IgD-negative memory B cell (primary cell): ENCODE measurements around the gene SOX6. TPM values are rescaled to one million over a fixed set of nuclear protein-coding genes. Genes with fewer than 3 reads are reported as not detected.
A peak's percentile ranks its signal among the peaks of the same experiment; 100 is the strongest.
"Not testable (repeated sequence)": the region's sequence is repeated elsewhere in the genome, so short reads cannot be mapped to it uniquely, and the experiment has no call there.

Source experiments
- H3K27ac Mint-ChIP-seq, 3 donors: one replicate each; pipeline ENCODE4 v1.8.0; 2020 to 2022; ENCODE audit warnings: mild to moderate bottlenecking in 3 of 3, mixed read lengths in 3 of 3, moderate library complexity in 1 of 3
- H3K27me3 Mint-ChIP-seq: one replicate; pipeline ENCODE4 v1.8.0; 2021; ENCODE audit warnings: mixed read lengths
- H3K36me3 Mint-ChIP-seq: one replicate; pipeline ENCODE4 v1.8.0; 2020; ENCODE audit warnings: mild to moderate bottlenecking, mixed read lengths
- H3K4me1 Mint-ChIP-seq, 3 donors: one replicate each; pipeline ENCODE4 v1.8.0; 2020 to 2022; ENCODE audit warnings: mixed read lengths in 3 of 3, mild to moderate bottlenecking in 1 of 3
- H3K4me3 Mint-ChIP-seq, 4 donors: one replicate each; pipeline ENCODE4 v1.8.0; 2020 to 2022; ENCODE audit warnings: mild to moderate bottlenecking in 4 of 4, mixed read lengths in 4 of 4, moderate library complexity in 3 of 4
- H3K9me3 Mint-ChIP-seq, 3 donors: one replicate each; pipeline ENCODE4 v1.8.0; 2020 to 2021; ENCODE audit warnings: mixed read lengths in 3 of 3, mild to moderate bottlenecking in 1 of 3
- polyA plus RNA-seq: library from polyadenylated mRNA; unstranded; fragments of 300-500 nt; fragmentation: Illumina TruSeq; gene quantifications from one replicate; pipeline ENCODE4 v1.2.3, GENCODE V29; 2021

SOX6 gene
- polyA plus RNA-seq, 1 donor from 2014 or later: not detected

- Mint-ChIP-seq H3K4me3 (no peak overlapping the region), H3K9me3 (peaks cover 0 to 2% (median 0%) of the 10 kb centered on the region in 3 donors), H3K4me1 (no peaks in the 10 kb centered on the region), H3K27me3 (no peaks in the 10 kb centered on the region), H3K27ac (no peak overlapping the region), H3K36me3 (no peaks in the 10 kb centered on the region)
These were observed 24.7 kb upstream of the SOX6 start for GRCh38 chr11:16380941-16381568.

GRCh38 chr11:16378906-16379305 lies 22.6 kb upstream of the SOX6 start:
- peaks cover 2 to 4% (median 4%) of the 10 kb centered on the region in 3 donors for H3K9me3 Mint-ChIP-seq
- H3K27me3 Mint-ChIP-seq: no peaks in the 10 kb centered on the region
- no peaks in the 10 kb centered on the region for H3K36me3 Mint-ChIP-seq
- no peak overlapping the region for H3K4me3 Mint-ChIP-seq
- H3K27ac Mint-ChIP-seq: no peak overlapping the region
- H3K4me1 Mint-ChIP-seq: no peaks in the 10 kb centered on the region

DNA sequence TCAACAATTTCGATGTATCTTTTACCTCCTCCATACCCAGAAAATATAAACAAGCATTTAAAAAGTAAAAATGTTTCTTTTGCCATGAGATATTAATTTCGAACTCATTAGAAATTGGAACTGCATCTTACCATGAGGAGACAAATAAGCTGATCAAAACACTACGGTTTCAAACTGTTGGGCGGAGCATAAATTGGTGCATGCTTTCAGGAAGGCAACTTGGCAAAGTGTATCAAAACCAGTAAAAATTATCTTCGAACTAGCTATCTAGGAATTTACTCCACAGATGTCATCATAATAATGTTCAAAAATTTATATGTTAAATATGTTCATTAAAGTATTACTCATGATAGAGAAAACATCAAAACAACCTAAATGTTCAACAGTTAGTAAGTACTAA lies 21.4 kb upstream of the SOX6 start:
- no peaks in the 10 kb centered on the region for H3K4me1 Mint-ChIP-seq
- H3K27me3 Mint-ChIP-seq: no peaks in the 10 kb centered on the region
- no peaks in the 10 kb centered on the region for H3K36me3 Mint-ChIP-seq
- H3K27ac Mint-ChIP-seq: no peak overlapping the region
- peaks cover 4 to 7% (median 7%) of the 10 kb centered on the region in 3 donors for H3K9me3 Mint-ChIP-seq
- no peak overlapping the region for H3K4me3 Mint-ChIP-seq

DNA sequence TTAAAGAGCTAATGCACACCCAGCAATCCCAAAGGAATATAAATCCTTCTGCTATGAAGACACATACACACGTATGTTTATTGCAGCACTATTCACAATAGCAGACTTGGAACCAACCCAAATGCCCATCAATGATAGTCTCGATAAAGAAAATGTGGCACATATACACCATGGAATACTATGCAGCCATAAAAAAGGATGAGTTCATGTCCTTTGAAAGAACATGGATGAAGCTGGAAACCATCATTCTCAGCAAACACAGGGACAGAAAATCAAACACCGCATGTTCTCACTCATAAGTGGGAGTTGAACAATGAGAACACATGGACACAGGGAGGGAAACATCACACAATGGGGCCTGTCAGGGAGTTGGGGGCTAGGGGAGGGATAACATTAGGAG lies 19.3 kb upstream of the SOX6 start:
- not testable (repeated sequence) for H3K4me3 Mint-ChIP-seq, H3K36me3 Mint-ChIP-seq, H3K4me1 Mint-ChIP-seq, H3K27ac Mint-ChIP-seq, H3K27me3 Mint-ChIP-seq
- H3K9me3 Mint-ChIP-seq: peaks cover 4 to 13% (median 7%) of the 10 kb centered on the region in 3 donors

DNA sequence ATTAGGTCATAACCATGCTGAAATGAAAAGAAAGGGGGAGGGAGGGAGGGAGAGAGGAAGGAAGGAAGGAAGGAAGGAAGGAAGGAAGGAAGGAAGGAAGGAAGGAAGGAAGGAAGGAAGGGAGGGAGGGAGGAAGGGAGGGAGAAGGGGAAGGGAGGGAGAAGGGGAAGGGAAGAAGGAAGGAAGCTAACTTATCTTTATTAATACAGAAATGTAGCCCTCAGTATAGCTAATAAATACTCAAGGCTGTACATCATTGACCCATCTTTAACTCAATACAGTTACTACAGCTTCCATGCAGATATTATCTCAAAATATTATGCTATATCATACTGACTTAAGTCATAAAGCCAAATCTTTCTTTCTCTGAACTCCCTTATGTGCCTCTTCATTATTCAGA lies 17.4 kb upstream of the SOX6 start:
- Mint-ChIP-seq H3K4me1 (no peaks in the 10 kb centered on the region), H3K27ac (no peak overlapping the region), H3K27me3 (no peaks in the 10 kb centered on the region)

DNA sequence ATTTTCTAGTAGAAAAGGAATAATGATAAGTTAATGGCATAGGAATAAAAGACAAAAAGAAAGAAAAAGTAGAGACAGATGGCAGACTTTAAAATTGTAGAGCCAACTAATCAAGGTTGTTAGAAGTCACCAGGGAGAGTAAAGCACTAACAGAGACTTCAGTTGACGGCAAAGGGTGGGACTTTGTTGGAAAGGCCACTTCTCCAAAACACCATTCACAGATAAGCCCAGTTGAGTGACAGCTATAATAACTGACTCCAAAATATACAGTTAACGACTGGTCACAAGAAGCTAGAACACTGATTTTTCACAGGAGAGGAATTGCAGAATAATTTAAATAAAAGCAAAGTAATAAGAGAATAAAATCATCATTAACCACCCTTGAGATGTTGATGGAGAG lies 16.0 kb upstream of the SOX6 start:
- Mint-ChIP-seq H3K4me1 (no peaks in the 10 kb centered on the region), H3K27ac (no peak overlapping the region), H3K9me3 (peaks cover 4 to 16% (median 7%) of the 10 kb centered on the region in 3 donors), H3K4me3 (no peak overlapping the region), H3K27me3 (no peaks in the 10 kb centered on the region), H3K36me3 (no peaks in the 10 kb centered on the region)

More for the DNA sequence above, 17.4 kb upstream of the SOX6 start:
- Mint-ChIP-seq H3K4me3 (no peak overlapping the region), H3K9me3 (peaks cover 4 to 16% (median 7%) of the 10 kb centered on the region in 3 donors), H3K36me3 (no peaks in the 10 kb centered on the region)

DNA sequence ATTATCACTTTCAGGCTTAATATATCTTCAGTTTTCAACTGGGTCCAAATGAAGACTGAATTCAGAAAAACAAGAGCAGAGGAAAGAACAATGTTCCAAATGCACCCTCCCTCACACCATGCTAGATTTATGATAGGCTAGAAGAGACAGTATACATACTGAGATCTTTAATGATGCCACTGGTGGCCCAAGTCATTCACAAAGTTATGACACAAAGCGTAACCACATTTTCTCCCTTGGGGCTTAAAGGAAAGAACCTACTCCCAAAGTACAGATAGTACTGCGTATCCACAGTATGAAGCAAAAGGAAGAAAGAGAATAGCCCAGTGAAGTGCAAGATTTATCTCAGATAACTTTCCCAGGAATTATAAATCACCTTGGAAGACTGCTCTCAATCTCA lies 10.9 kb upstream of the SOX6 start:
- Mint-ChIP-seq H3K4me1 (no peaks in the 10 kb centered on the region), H3K36me3 (no peaks in the 10 kb centered on the region), H3K9me3 (peaks cover under 1 to 13% (median 2%) of the 10 kb centered on the region in 3 donors), H3K27me3 (no peaks in the 10 kb centered on the region), H3K27ac (no peak overlapping the region), H3K4me3 (peak overlapping the region in 1 of 4 donors; percentile 23)

- H3K9me3 Mint-ChIP-seq: peaks cover 2 to 7% (median 3%) of the 10 kb centered on the region in 3 donors
- H3K36me3 Mint-ChIP-seq: no peaks in the 10 kb centered on the region
- no peaks in the 10 kb centered on the region for H3K27me3 Mint-ChIP-seq
- H3K4me1 Mint-ChIP-seq: no peaks in the 10 kb centered on the region
- no peak overlapping the region for H3K27ac Mint-ChIP-seq
- no peak overlapping the region for H3K4me3 Mint-ChIP-seq
These were observed 9.4 kb upstream of the SOX6 start for GRCh38 chr11:16365581-16366228.

DNA sequence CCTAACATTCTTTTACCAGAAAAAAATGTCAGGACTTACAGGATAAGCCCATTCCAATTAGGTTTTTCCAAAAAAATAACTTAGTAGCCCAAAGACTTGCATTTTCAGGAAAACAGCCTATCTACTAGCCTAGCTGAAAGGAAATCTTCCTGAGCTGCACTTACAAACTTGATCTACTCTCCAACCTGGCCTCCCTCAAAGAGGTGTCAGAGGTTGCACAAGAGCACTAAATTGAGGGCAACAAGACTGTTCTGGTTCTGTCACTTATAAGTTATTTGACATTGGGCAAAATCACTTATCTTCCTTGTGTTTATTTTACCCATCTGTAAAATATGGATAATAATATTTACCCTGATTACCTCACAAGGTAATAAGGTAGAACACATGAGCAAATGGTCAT lies 7.9 kb upstream of the SOX6 start:
- Mint-ChIP-seq H3K27me3 (no peaks in the 10 kb centered on the region), H3K36me3 (no peaks in the 10 kb centered on the region), H3K9me3 (peaks cover 2 to 9% (median 5%) of the 10 kb centered on the region in 3 donors), H3K4me1 (no peaks in the 10 kb centered on the region), H3K27ac (no peak overlapping the region), H3K4me3 (no peak overlapping the region)

DNA sequence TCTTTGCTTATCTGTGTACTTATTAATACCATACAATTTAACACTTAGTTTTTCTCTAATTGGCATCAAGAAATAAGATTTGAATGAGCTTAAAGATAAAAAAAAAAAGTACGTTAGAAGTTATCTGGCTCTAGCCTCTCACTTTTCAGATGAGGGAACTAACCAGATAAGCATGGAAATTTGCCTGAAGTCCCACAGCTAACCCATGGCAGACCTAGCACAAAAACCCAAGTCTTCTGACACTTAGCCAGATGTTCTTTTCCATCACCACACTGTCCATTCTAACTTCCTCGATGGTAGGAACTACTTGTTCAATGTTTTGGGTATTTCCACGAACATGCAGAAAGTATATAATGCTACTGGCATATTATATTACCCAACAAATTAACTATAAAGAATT lies 7.4 kb upstream of the SOX6 start:
- Mint-ChIP-seq H3K4me3 (no peak overlapping the region), H3K27ac (no peak overlapping the region), H3K36me3 (no peaks in the 10 kb centered on the region), H3K9me3 (peaks cover 2 to 9% (median 5%) of the 10 kb centered on the region in 3 donors), H3K27me3 (no peaks in the 10 kb centered on the region), H3K4me1 (no peaks in the 10 kb centered on the region)

- no peaks in the 10 kb centered on the region for H3K36me3 Mint-ChIP-seq
- H3K27me3 Mint-ChIP-seq: no peaks in the 10 kb centered on the region
- H3K9me3 Mint-ChIP-seq: peaks cover 2 to 9% (median 4%) of the 10 kb centered on the region in 3 donors
- no peak overlapping the region for H3K4me3 Mint-ChIP-seq
- no peaks in the 10 kb centered on the region for H3K4me1 Mint-ChIP-seq
- H3K27ac Mint-ChIP-seq: no peak overlapping the region
These were observed 4.9 kb upstream of the SOX6 start for GRCh38 chr11:16361108-16361865.

GRCh38 chr11:16359369-16359768 lies 3.0 kb upstream of the SOX6 start:
- H3K27me3 Mint-ChIP-seq: no peaks in the 10 kb centered on the region
- peaks cover 2 to 9% (median 4%) of the 10 kb centered on the region in 3 donors for H3K9me3 Mint-ChIP-seq
- no peaks in the 10 kb centered on the region for H3K36me3 Mint-ChIP-seq
- no peaks in the 10 kb centered on the region for H3K4me1 Mint-ChIP-seq
- H3K4me3 Mint-ChIP-seq: no peak overlapping the region
- H3K27ac Mint-ChIP-seq: no peak overlapping the region

DNA sequence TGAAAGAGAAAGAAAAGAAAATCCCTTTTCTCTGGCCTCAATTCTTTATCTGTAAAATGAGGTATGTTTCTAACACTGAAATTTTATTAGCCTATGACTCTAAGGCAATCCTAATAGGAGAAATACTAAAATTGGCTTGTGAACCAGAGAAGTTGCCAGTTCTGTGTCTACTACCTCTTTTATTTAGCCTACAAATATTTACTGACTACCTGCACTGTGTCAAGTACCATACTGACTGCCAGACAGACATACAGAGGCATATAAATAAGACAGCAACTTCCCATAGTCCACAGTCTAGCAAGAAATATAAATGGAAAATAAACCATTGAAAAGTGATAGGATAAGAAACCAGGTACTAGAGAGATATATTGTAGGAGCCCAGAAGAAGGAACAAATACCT lies 2.4 kb upstream of the SOX6 start:
- no peaks in the 10 kb centered on the region for H3K36me3 Mint-ChIP-seq
- H3K9me3 Mint-ChIP-seq: peaks cover 2 to 9% (median 4%) of the 10 kb centered on the region in 3 donors
- no peak overlapping the region for H3K4me3 Mint-ChIP-seq
- no peak overlapping the region for H3K27ac Mint-ChIP-seq
- no peaks in the 10 kb centered on the region for H3K27me3 Mint-ChIP-seq
- no peaks in the 10 kb centered on the region for H3K4me1 Mint-ChIP-seq

- Mint-ChIP-seq H3K27me3 (peaks cover 2% of the 10 kb centered on the region), H3K4me1 (no peaks in the 10 kb centered on the region), H3K9me3 (peaks cover 2 to 5% (median 4%) of the 10 kb centered on the region in 3 donors), H3K4me3 (no peak overlapping the region), H3K36me3 (no peaks in the 10 kb centered on the region), H3K27ac (no peak overlapping the region)
These were observed 1.4 kb upstream of the SOX6 start for GRCh38 chr11:16357775-16358174.

DNA sequence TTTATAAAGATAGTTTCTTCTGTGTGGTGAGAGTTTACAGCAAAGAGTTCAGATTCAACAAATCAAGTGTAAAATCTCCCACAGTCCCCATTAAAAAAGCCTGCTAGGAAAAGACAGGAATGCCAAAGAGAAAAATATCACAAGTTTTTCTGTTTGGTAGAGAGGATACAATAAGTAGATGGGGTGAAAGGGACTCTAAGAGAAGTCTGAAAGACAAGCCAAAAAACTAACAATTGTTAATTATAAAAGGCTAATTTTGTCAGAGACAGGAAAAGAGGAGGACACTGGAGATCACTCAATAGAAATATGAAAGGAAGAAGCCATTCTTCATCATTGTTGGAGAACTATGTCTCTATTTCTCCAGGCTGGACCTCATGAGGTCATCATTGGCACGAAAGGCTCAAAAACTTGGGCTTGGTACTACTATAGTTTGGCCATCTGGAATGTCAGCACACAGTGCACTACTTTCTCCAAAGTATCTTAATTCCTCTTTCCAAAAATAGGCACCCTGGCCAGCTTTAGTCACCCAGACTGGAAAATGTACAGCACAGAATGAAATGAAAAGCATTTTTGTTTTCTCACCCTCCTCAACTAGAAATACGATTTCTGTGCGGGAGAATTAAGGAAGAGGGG lies 531 bp upstream of the SOX6 start:
- H3K27me3 Mint-ChIP-seq: peaks cover 2% of the 10 kb centered on the region
- no peak overlapping the region for H3K4me3 Mint-ChIP-seq
- H3K4me1 Mint-ChIP-seq: no peaks in the 10 kb centered on the region
- no peaks in the 10 kb centered on the region for H3K36me3 Mint-ChIP-seq
- H3K27ac Mint-ChIP-seq: no peak overlapping the region
- H3K9me3 Mint-ChIP-seq: peaks cover 0 to 4% (median 2%) of the 10 kb centered on the region in 3 donors
